ENCODE data around the gene CYREN.

Gene CYREN

DNA sequence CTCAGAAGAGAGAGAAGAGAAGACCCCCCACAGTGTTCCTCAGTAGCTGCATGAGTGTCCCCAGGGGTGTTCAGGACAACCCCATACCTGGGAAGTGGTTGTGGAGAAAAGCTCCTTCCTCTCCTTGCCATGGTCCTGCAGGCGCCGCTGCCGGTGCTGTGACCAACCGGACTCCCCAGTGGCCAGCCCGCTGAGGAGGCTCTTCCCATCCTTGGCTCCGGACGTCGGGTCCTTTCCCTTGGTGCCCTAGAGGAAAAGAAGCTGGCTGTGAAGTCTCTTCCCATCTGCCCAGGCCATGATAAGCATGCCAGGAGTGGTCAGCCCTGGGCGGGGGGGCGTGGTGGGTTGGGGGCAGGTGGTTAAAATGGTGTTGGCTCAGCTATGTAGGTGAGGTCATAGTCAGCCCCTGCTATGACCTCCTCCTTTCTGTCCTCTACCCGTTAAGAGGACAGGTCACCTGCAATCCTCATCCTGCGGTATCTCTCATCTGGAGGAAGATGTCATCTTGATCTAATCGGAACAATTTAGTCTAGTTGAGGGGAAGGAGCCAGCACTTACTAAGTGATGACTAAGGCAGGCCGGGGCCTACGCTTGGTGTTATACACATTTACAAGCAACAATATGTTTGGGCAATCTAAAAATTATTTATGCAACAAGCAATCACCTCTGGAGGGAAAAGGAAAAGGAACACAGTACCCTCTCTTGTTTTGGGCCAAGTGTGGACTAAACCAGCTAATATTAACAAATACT, 27.6 kb upstream of the CYREN start:
- Histone ChIP-seq H3K27ac (no peak overlapping the region), H3K36me3 (ENCODE audit: control insufficient read depth, insufficient read depth, low read length) (no peaks in the 10 kb centered on the region), H2AFZ (no peak overlapping the region), H3K79me2 (no peaks in the 10 kb centered on the region), H3K4me1 (peaks cover 4% of the 10 kb centered on the region), H3K9me3 (ENCODE audit: control insufficient read depth, low read length) (no peaks in the 10 kb centered on the region), H3K4me2 (ENCODE audit: low read length) (no peak overlapping the region), H3K27me3 (ENCODE audit: control insufficient read depth, insufficient read depth, low read length) (no peaks in the 10 kb centered on the region), H3K4me3 (ENCODE audit: low read depth, low read length) (no peak overlapping the region), H3K9ac (no peak overlapping the region)
- TF ChIP-seq, protein P1, sequence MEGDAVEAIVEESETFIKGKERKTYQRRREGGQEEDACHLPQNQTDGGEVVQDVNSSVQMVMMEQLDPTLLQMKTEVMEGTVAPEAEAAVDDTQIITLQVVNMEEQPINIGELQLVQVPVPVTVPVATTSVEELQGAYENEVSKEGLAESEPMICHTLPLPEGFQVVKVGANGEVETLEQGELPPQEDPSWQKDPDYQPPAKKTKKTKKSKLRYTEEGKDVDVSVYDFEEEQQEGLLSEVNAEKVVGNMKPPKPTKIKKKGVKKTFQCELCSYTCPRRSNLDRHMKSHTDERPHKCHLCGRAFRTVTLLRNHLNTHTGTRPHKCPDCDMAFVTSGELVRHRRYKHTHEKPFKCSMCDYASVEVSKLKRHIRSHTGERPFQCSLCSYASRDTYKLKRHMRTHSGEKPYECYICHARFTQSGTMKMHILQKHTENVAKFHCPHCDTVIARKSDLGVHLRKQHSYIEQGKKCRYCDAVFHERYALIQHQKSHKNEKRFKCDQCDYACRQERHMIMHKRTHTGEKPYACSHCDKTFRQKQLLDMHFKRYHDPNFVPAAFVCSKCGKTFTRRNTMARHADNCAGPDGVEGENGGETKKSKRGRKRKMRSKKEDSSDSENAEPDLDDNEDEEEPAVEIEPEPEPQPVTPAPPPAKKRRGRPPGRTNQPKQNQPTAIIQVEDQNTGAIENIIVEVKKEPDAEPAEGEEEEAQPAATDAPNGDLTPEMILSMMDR (IDR thresholded peaks at IDR 0.05): no peak

DNA sequence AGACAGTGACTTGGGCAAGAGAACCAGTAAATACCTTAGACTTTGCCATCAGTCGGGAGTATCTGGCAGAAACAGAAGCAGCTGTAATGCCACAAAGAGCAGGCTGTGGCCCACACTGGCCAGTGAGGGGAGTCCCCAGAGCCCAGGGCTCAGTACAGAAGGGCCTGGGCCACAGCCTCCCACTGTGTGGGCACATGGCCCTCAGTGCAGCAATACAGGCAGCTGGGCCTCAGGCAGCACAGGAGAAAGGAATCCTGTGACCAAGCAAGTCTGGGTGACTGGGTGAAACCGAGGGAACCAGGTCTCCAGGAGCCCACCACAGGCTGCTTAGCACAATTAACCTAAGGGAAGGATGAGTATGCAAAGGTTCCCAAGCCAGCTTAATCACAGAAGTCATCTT, 26.8 kb upstream of the CYREN start:
- Histone ChIP-seq H3K4me2 (ENCODE audit: low read length) (no peak overlapping the region), H2AFZ (no peak overlapping the region), H3K4me3 (ENCODE audit: low read depth, low read length) (no peak overlapping the region), H3K79me2 (no peaks in the 10 kb centered on the region), H3K27ac (no peak overlapping the region), H3K27me3 (ENCODE audit: control insufficient read depth, insufficient read depth, low read length) (no peaks in the 10 kb centered on the region), H3K9me3 (ENCODE audit: control insufficient read depth, low read length) (no peaks in the 10 kb centered on the region), H3K36me3 (ENCODE audit: control insufficient read depth, insufficient read depth, low read length) (no peaks in the 10 kb centered on the region), H3K4me1 (peaks cover 4% of the 10 kb centered on the region), H3K9ac (no peak overlapping the region)
- TF ChIP-seq, protein P1 (IDR thresholded peaks at IDR 0.05): no peak

DNA sequence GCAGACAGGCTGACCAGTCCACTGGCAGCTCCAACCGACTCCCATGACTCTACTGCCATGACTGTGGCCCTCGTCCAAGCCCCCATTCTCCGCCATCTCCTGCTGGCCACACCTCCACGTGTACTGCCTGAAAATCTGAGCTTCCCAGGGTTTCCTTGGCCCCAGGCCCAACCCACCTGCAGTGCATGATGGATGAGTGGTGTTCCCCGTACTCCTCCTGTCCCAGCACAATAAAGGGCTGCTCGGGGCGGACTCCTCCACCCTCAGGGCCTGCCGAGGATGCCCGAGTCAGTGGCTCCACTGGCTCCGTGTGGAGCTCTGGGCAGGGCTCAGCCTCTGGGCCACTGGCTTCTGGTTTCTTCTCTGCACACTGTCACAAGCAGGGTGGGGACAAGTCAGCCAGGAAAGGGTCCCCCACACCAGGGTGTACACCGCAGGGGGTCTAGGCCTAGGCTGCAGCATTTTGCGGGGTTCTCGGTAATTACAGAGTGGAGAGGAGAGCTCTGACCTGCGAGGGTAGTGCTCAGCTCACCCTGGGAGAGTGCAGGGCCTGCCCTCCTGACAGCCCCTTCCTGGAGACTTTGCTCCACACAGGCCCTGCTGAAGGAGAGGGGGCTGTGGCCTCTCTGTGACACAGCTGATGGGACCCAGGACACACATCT, 25.6 kb upstream of the CYREN start:
- no peaks in the 10 kb centered on the region for H3K9me3 ChIP-seq (ENCODE audit: control insufficient read depth, low read length)
- no peaks in the 10 kb centered on the region for H3K36me3 ChIP-seq (ENCODE audit: control insufficient read depth, insufficient read depth, low read length)
- TF ChIP-seq, protein P1 (IDR thresholded peaks at IDR 0.05): no peak

DNA sequence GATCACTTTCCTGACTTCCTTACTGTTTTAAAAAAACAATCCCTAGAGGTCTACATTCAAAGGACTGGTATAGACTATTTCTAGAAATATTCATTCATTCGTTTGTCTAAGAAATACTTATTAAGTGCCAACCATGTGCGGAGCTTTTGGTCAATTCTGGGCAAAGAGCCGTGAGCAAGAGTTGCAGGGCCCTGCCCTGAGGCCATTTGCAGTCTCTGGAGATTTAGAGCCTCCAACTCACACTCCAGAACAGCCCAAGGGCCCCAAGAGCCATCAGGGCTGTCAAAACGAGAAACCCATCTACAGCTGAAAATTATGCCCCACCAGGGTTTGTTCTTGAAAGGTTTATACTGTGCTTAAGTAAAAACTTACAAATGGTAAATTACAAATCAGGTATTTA, 24.6 kb upstream of the CYREN start:
- no peak overlapping the region for H3K4me3 ChIP-seq (ENCODE audit: low read depth, low read length)
- no peak overlapping the region for H3K4me2 ChIP-seq (ENCODE audit: low read length)
- no peaks in the 10 kb centered on the region for H3K27me3 ChIP-seq (ENCODE audit: control insufficient read depth, insufficient read depth, low read length)
- no peaks in the 10 kb centered on the region for H3K36me3 ChIP-seq (ENCODE audit: control insufficient read depth, insufficient read depth, low read length)
- TF ChIP-seq, protein P1 (IDR thresholded peaks at IDR 0.05): no peak
- no peak overlapping the region for H2AFZ ChIP-seq
- H3K9ac ChIP-seq: no peak overlapping the region
- no peaks in the 10 kb centered on the region for H3K9me3 ChIP-seq (ENCODE audit: control insufficient read depth, low read length)
- H3K79me2 ChIP-seq: no peaks in the 10 kb centered on the region
- no peaks in the 10 kb centered on the region for H3K4me1 ChIP-seq
- no peak overlapping the region for H3K27ac ChIP-seq

More for the DNA sequence above, 25.6 kb upstream of the CYREN start:
- Histone ChIP-seq H3K4me2 (ENCODE audit: low read length) (no peak overlapping the region), H3K4me1 (peaks cover 4% of the 10 kb centered on the region), H2AFZ (no peak overlapping the region), H3K27ac (no peak overlapping the region), H3K27me3 (ENCODE audit: control insufficient read depth, insufficient read depth, low read length) (no peaks in the 10 kb centered on the region), H3K79me2 (no peaks in the 10 kb centered on the region), H3K4me3 (ENCODE audit: low read depth, low read length) (no peak overlapping the region), H3K9ac (no peak overlapping the region)
